ENCODE measurements around the gene LUM.

Gene LUM

DNA sequence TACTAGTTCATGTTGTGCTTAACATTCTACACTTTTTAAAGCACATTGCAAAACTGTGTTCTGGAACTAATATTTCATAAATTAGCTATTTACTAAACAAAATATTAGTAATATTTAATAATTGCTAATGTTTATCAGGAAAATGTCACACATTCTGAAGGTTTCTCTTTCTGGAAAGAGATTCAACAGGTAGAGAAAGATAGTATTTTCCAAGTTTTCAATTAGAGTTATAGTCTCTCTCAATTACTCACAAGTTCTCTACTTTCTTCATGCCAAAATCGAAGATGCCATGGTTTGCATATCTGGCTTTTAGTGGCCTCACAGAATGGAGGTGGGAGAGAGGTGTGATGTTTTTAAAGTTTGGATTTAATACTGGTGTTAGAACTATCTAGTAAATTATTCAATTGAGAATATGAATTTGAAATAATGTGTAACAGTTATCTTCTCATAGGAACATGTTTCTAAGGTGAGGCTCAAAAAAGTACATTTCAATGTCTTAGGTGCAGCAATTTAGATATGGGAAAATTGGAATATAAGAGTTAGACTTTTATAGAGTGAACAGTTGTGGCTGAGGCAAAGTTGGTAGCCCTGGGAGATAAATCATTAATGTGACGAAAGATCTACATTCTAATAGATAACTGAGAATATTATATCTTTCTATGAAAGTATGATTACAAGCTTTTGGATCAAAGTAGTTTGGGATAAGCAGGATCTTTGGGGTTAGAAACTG, 1.5 kb downstream of the LUM start:
- Histone ChIP-seq H3K4me3 (ENCODE audit: low read length in 2 of 2) (peak overlapping the region in 1 of 2 donors; percentile 4), H3K36me3 (ENCODE audit: control insufficient read depth in 2 of 2, insufficient read depth in 2 of 2, low read length in 2 of 2) (no peaks in the 10 kb centered on the region), H3K27me3 (ENCODE audit: control insufficient read depth in 1 of 2, insufficient read depth in 2 of 2, low read length in 2 of 2) (no peaks in the 10 kb centered on the region), H3K9ac (ENCODE audit: low read length in 2 of 2) (peak overlapping the region in 1 of 2 donors; percentile 47), H3K9me3 (ENCODE audit: control insufficient read depth in 2 of 2, low read length in 2 of 2) (no peaks in the 10 kb centered on the region), H3K27ac (ENCODE audit: low read length) (no peak overlapping the region), H3K4me1 (ENCODE audit: control insufficient read depth, insufficient read depth, low read length) (no peaks in the 10 kb centered on the region)

GRCh38 chr12:91109148-91109564, 2.1 kb downstream of the LUM start:
- no peak overlapping the region for H3K9ac ChIP-seq (ENCODE audit: low read length in 2 of 2)
- H3K9me3 ChIP-seq (ENCODE audit: control insufficient read depth in 2 of 2, low read length in 2 of 2): no peaks in the 10 kb centered on the region
- H3K4me1 ChIP-seq (ENCODE audit: control insufficient read depth, insufficient read depth, low read length): no peaks in the 10 kb centered on the region
- no peaks in the 10 kb centered on the region for H3K27me3 ChIP-seq (ENCODE audit: control insufficient read depth in 1 of 2, insufficient read depth in 2 of 2, low read length in 2 of 2)
- no peaks in the 10 kb centered on the region for H3K36me3 ChIP-seq (ENCODE audit: control insufficient read depth in 2 of 2, insufficient read depth in 2 of 2, low read length in 2 of 2)
- H3K4me3 ChIP-seq (ENCODE audit: low read length in 2 of 2): peak overlapping the region in 1 of 2 donors; percentile 4
- H3K27ac ChIP-seq (ENCODE audit: low read length): no peak overlapping the region

DNA sequence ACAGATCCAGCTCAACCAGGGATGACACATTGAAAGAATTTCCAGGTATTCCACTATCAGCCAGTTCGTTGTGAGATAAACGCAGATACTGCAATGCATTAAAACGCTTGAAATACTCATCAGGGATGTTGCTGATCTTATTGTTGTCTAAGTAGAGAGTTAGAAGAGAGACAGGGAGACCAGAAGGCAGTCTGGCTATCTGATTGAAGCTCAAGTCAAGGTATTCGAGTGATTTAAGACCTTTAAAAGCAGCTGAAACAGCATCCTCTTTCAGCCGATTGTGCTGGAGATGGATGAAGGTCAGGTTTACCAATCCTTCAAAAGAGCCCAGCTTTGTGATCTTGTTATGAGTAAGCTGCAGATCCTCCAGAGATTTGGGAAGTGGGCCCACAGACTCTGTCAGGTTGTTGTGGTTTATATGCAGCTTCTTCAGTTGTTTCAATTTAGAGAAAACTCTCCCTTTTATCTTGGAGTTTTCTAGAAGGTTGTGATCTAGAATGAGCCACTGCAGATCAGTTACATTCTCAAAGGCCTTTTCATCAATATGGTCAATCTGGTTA, 3.0 kb downstream of the LUM start:
- Histone ChIP-seq H3K36me3 (ENCODE audit: control insufficient read depth in 2 of 2, insufficient read depth in 2 of 2, low read length in 2 of 2) (no peaks in the 10 kb centered on the region), H3K4me3 (ENCODE audit: low read length in 2 of 2) (peak overlapping the region in 1 of 2 donors; percentile 17), H3K27me3 (ENCODE audit: control insufficient read depth in 1 of 2, insufficient read depth in 2 of 2, low read length in 2 of 2) (no peaks in the 10 kb centered on the region), H3K9me3 (ENCODE audit: control insufficient read depth in 2 of 2, low read length in 2 of 2) (no peaks in the 10 kb centered on the region), H3K4me1 (ENCODE audit: control insufficient read depth, insufficient read depth, low read length) (no peaks in the 10 kb centered on the region), H3K27ac (ENCODE audit: low read length) (no peak overlapping the region), H3K9ac (ENCODE audit: low read length in 2 of 2) (no peak overlapping the region)

- H3K9ac ChIP-seq (ENCODE audit: low read length in 2 of 2): no peak overlapping the region
- H3K27me3 ChIP-seq (ENCODE audit: control insufficient read depth in 1 of 2, insufficient read depth in 2 of 2, low read length in 2 of 2): no peaks in the 10 kb centered on the region
- H3K27ac ChIP-seq (ENCODE audit: low read length): no peak overlapping the region
Observed at GRCh38 chr12:91106283-91106682, 5.0 kb downstream of the LUM start.

DNA sequence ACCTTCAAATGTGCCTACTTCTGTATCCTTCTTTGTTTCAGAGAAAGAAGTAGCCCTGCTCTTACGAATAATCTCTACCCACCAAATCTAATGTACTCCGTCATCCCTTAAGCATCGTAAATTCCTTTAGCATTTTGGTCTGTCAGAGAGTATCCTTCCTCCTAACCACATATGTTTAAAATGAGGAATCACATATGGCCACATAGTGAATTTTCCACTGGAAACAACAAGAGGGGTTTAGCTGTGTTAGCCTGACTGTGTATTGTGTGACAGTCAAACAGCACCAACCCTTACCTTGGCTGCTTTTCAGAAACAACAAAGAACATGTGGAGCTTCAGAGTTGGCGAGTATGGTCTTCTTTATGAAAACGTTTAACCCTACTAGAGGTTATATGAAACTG, 5.5 kb downstream of the LUM start:
- Histone ChIP-seq H3K4me3 (ENCODE audit: low read length in 2 of 2) (peak overlapping the region in 1 of 2 donors; percentile 33), H3K36me3 (ENCODE audit: control insufficient read depth in 2 of 2, insufficient read depth in 2 of 2, low read length in 2 of 2) (no peaks in the 10 kb centered on the region), H3K9me3 (ENCODE audit: control insufficient read depth in 2 of 2, low read length in 2 of 2) (no peaks in the 10 kb centered on the region), H3K4me1 (ENCODE audit: control insufficient read depth, insufficient read depth, low read length) (no peaks in the 10 kb centered on the region), H3K27me3 (ENCODE audit: control insufficient read depth in 1 of 2, insufficient read depth in 2 of 2, low read length in 2 of 2) (no peaks in the 10 kb centered on the region), H3K9ac (ENCODE audit: low read length in 2 of 2) (no peak overlapping the region), H3K27ac (ENCODE audit: low read length) (no peak overlapping the region)

More at GRCh38 chr12:91106283-91106682, 5.0 kb downstream of the LUM start:
- Histone ChIP-seq H3K36me3 (ENCODE audit: control insufficient read depth in 2 of 2, insufficient read depth in 2 of 2, low read length in 2 of 2) (no peaks in the 10 kb centered on the region), H3K4me1 (ENCODE audit: control insufficient read depth, insufficient read depth, low read length) (no peaks in the 10 kb centered on the region), H3K9me3 (ENCODE audit: control insufficient read depth in 2 of 2, low read length in 2 of 2) (no peaks in the 10 kb centered on the region), H3K4me3 (ENCODE audit: low read length in 2 of 2) (no peak overlapping the region)

DNA sequence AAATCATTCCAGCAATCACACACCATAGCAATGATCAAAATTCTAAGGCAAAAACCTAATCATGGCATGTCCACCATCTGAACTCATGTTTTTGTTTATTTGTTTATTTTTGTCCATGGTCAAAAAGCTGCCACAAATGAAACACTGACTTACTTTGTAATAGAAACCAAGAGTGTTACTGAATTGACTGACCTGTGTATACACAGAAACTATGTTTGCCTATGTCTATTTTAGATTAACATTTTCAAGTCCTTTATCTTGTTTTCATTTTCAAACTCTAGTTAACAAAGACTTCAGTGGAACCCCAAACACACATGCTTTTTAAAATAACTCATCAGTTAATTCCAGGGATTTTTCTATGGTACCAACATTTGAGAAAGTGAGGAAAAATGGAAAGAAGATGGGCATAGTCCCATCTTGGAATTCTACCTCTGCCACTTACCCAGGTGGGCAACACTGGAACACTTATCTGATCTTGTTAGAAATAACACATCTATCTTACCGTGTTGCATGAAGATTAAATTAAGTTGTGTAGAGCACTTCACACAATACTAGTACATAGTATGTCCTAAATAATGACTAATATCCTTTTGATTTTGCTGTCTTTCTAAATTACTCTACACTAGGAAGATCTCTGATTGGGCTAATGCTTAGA, 6.4 kb downstream of the LUM start:
- Histone ChIP-seq H3K27me3 (ENCODE audit: control insufficient read depth in 1 of 2, insufficient read depth in 2 of 2, low read length in 2 of 2) (no peaks in the 10 kb centered on the region), H3K27ac (ENCODE audit: low read length) (no peak overlapping the region), H3K9ac (ENCODE audit: low read length in 2 of 2) (no peak overlapping the region), H3K4me3 (ENCODE audit: low read length in 2 of 2) (peak overlapping the region in 1 of 2 donors; percentile 28), H3K36me3 (ENCODE audit: control insufficient read depth in 2 of 2, insufficient read depth in 2 of 2, low read length in 2 of 2) (no peaks in the 10 kb centered on the region), H3K9me3 (ENCODE audit: control insufficient read depth in 2 of 2, low read length in 2 of 2) (no peaks in the 10 kb centered on the region), H3K4me1 (ENCODE audit: control insufficient read depth, insufficient read depth, low read length) (no peaks in the 10 kb centered on the region)

- Histone ChIP-seq H3K4me3 (ENCODE audit: low read length in 2 of 2) (no peak overlapping the region), H3K27me3 (ENCODE audit: control insufficient read depth in 1 of 2, insufficient read depth in 2 of 2, low read length in 2 of 2) (no peaks in the 10 kb centered on the region), H3K9ac (ENCODE audit: low read length in 2 of 2) (no peak overlapping the region), H3K36me3 (ENCODE audit: control insufficient read depth in 2 of 2, insufficient read depth in 2 of 2, low read length in 2 of 2) (no peaks in the 10 kb centered on the region), H3K9me3 (ENCODE audit: control insufficient read depth in 2 of 2, low read length in 2 of 2) (no peaks in the 10 kb centered on the region), H3K27ac (ENCODE audit: low read length) (no peak overlapping the region), H3K4me1 (ENCODE audit: control insufficient read depth, insufficient read depth, low read length) (no peaks in the 10 kb centered on the region)
Observed at GRCh38 chr12:91103624-91104023, 7.7 kb downstream of the LUM start.

- no peaks in the 10 kb centered on the region for H3K27me3 ChIP-seq (ENCODE audit: control insufficient read depth in 1 of 2, insufficient read depth in 2 of 2, low read length in 2 of 2)
- H3K4me1 ChIP-seq (ENCODE audit: control insufficient read depth, insufficient read depth, low read length): no peaks in the 10 kb centered on the region
- H3K27ac ChIP-seq (ENCODE audit: low read length): no peak overlapping the region
- H3K9me3 ChIP-seq (ENCODE audit: control insufficient read depth in 2 of 2, low read length in 2 of 2): no peaks in the 10 kb centered on the region
- no peaks in the 10 kb centered on the region for H3K36me3 ChIP-seq (ENCODE audit: control insufficient read depth in 2 of 2, insufficient read depth in 2 of 2, low read length in 2 of 2)
- H3K9ac ChIP-seq (ENCODE audit: low read length in 2 of 2): no peak overlapping the region
- no peak overlapping the region for H3K4me3 ChIP-seq (ENCODE audit: low read length in 2 of 2)
Observed at GRCh38 chr12:91103101-91103500, 8.2 kb downstream of the LUM start.

GRCh38 chr12:91100906-91101305, 10.4 kb downstream of the LUM start:
- H3K27ac ChIP-seq (ENCODE audit: low read length): no peak overlapping the region
- H3K27me3 ChIP-seq (ENCODE audit: control insufficient read depth in 1 of 2, insufficient read depth in 2 of 2, low read length in 2 of 2): no peaks in the 10 kb centered on the region
- H3K4me3 ChIP-seq (ENCODE audit: low read length in 2 of 2): no peak overlapping the region
- no peaks in the 10 kb centered on the region for H3K36me3 ChIP-seq (ENCODE audit: control insufficient read depth in 2 of 2, insufficient read depth in 2 of 2, low read length in 2 of 2)
- H3K4me1 ChIP-seq (ENCODE audit: control insufficient read depth, insufficient read depth, low read length): no peaks in the 10 kb centered on the region
- no peaks in the 10 kb centered on the region for H3K9me3 ChIP-seq (ENCODE audit: control insufficient read depth in 2 of 2, low read length in 2 of 2)
- H3K9ac ChIP-seq (ENCODE audit: low read length in 2 of 2): no peak overlapping the region

DNA sequence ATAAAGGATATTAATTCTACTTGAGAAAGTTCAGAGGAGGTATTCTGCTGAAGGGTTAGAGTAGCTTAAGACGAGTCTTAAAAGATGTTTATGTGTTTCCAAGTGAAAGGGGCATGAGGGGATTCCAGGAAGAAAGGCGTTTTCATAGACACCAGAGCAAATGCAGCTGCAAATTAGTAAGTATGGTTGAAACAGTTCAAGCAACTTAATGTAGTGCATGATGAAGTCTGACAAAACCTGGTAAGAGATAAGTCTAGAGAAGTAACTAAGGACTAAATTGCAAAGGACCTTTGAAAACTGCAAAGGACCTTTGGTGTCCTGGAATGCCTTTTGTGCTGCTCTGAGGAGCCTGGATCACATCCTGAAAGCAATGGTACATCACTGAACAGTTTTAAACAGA, 11.5 kb downstream of the LUM start:
- no peak overlapping the region for H3K4me3 ChIP-seq (ENCODE audit: low read length in 2 of 2)
- H3K9ac ChIP-seq (ENCODE audit: low read length in 2 of 2): no peak overlapping the region
- no peaks in the 10 kb centered on the region for H3K36me3 ChIP-seq (ENCODE audit: control insufficient read depth in 2 of 2, insufficient read depth in 2 of 2, low read length in 2 of 2)
- no peaks in the 10 kb centered on the region for H3K27me3 ChIP-seq (ENCODE audit: control insufficient read depth in 1 of 2, insufficient read depth in 2 of 2, low read length in 2 of 2)
- no peaks in the 10 kb centered on the region for H3K4me1 ChIP-seq (ENCODE audit: control insufficient read depth, insufficient read depth, low read length)
- H3K9me3 ChIP-seq (ENCODE audit: control insufficient read depth in 2 of 2, low read length in 2 of 2): no peaks in the 10 kb centered on the region
- H3K27ac ChIP-seq (ENCODE audit: low read length): no peak overlapping the region

DNA sequence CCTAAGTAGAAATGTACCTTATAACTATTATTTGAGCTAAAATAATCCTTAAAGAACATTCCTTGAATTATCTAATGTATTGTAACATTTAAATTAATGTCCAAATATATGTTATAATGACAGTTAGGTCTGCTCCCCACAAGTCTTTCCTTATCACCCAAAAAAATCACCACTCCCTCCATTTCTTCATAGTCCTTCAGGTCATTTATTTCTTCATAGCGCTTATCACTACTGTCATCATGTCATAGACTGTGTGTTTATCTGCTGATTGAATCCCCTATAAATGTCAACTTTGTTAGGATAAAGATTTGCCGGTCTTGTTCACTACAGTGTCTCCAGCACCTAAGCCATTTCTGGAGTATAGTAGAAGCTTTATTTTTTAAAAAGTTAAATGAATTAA, 12.0 kb downstream of the LUM start:
- Histone ChIP-seq H3K27ac (ENCODE audit: low read length) (no peak overlapping the region), H3K4me3 (ENCODE audit: low read length in 2 of 2) (no peak overlapping the region), H3K36me3 (ENCODE audit: control insufficient read depth in 2 of 2, insufficient read depth in 2 of 2, low read length in 2 of 2) (no peaks in the 10 kb centered on the region), H3K4me1 (ENCODE audit: control insufficient read depth, insufficient read depth, low read length) (no peaks in the 10 kb centered on the region), H3K9me3 (ENCODE audit: control insufficient read depth in 2 of 2, low read length in 2 of 2) (no peaks in the 10 kb centered on the region), H3K27me3 (ENCODE audit: control insufficient read depth in 1 of 2, insufficient read depth in 2 of 2, low read length in 2 of 2) (no peaks in the 10 kb centered on the region), H3K9ac (ENCODE audit: low read length in 2 of 2) (no peak overlapping the region)

Data from stomach smooth muscle (tissue), 2 donors.